ENCODE measurements around the gene FBRS. TPM values are rescaled to one million over a fixed set of nuclear protein-coding genes. Genes with fewer than 3 reads are reported as not detected.

The FBRS gene
- total and polyA plus RNA-seq, 2 experiments from 2014 or later = 22.1 to 22.9 TPM

- H3K4me1 ChIP-seq (ENCODE audit: insufficient read depth) = peaks cover 10% of the 10 kb centered on the region
- H2AFZ ChIP-seq = no peak overlapping the region
- TF ChIP-seq EZH2phosphoT487 (IDR thresholded peaks at IDR 0.05; ENCODE audit: low read depth, severe bottlenecking, unreplicated experiment) (no peak), CTCF (IDR thresholded peaks at IDR 0.05; ENCODE audit: poor library complexity) (no peak), EZH2 (IDR thresholded peaks at IDR 0.05; ENCODE audit: borderline replicate concordance) (no peak)
- 89% methylated on average over 4 of the region's 4 CpGs for WGBS (ENCODE audit: low lambda C conversion rate, missing lambda C conversion rate)
- no peaks in the 10 kb centered on the region for H3K9me2 ChIP-seq (replicated peaks; ENCODE audit: insufficient read depth)
- peaks cover 52% of the 10 kb centered on the region for H4K20me1 ChIP-seq (ENCODE audit: insufficient read depth, poor library complexity, severe bottlenecking)
- H3K79me2 ChIP-seq = peaks cover 40% of the 10 kb centered on the region
- no peak overlapping the region for H3K4me2 ChIP-seq
- no peaks in the 10 kb centered on the region for H3K27me3 ChIP-seq
- no peak overlapping the region for H3K27ac ChIP-seq
- H3K36me3 ChIP-seq (replicated peaks; ENCODE audit: insufficient read depth, low read depth) = no peaks in the 10 kb centered on the region
- no peaks in the 10 kb centered on the region for H3K9me3 ChIP-seq (ENCODE audit: low read depth)
- no peak overlapping the region for H3K4me3 ChIP-seq
- DNase-seq (ENCODE audit: low spot score) = no peak
These were observed 7.6 kb downstream of the FBRS start for GRCh38 chr16:30665830-30666190.

- peaks cover 43% of the 10 kb centered on the region for H4K20me1 ChIP-seq (ENCODE audit: insufficient read depth, poor library complexity, severe bottlenecking)
- H3K27ac ChIP-seq = no peak overlapping the region
- no peaks in the 10 kb centered on the region for H3K36me3 ChIP-seq (replicated peaks; ENCODE audit: insufficient read depth, low read depth)
- peaks cover 32% of the 10 kb centered on the region for H3K79me2 ChIP-seq
- H3K9me2 ChIP-seq (replicated peaks; ENCODE audit: insufficient read depth) = no peaks in the 10 kb centered on the region
- no peaks in the 10 kb centered on the region for H3K27me3 ChIP-seq
- peaks cover under 1% of the 10 kb centered on the region for H3K4me1 ChIP-seq (ENCODE audit: insufficient read depth)
- no peaks in the 10 kb centered on the region for H3K9me3 ChIP-seq (ENCODE audit: low read depth)
- no peak overlapping the region for H3K4me2 ChIP-seq
- no peak for DNase-seq (ENCODE audit: low spot score)
- TF ChIP-seq CTCF (IDR thresholded peaks at IDR 0.05; ENCODE audit: poor library complexity) (no peak), EZH2phosphoT487 (IDR thresholded peaks at IDR 0.05; ENCODE audit: low read depth, severe bottlenecking, unreplicated experiment) (no peak), EZH2 (IDR thresholded peaks at IDR 0.05; ENCODE audit: borderline replicate concordance) (no peak)
- 93% methylated on average over 7 of the region's 7 CpGs for WGBS (ENCODE audit: low lambda C conversion rate, missing lambda C conversion rate)
- H2AFZ ChIP-seq = no peak overlapping the region
- H3K4me3 ChIP-seq = no peak overlapping the region
These were observed 8.4 kb downstream of the FBRS start for GRCh38 chr16:30666681-30667080.

GRCh38 chr16:30667361-30667905 is 9.2 kb downstream of the FBRS start:
- DNase-seq (ENCODE audit: low spot score) = no peak
- Histone ChIP-seq H3K27me3 (no peaks in the 10 kb centered on the region), H3K9me3 (ENCODE audit: low read depth) (no peaks in the 10 kb centered on the region), H3K4me1 (ENCODE audit: insufficient read depth) (no peaks in the 10 kb centered on the region), H3K79me2 (peaks cover 24% of the 10 kb centered on the region), H4K20me1 (ENCODE audit: insufficient read depth, poor library complexity, severe bottlenecking) (peaks cover 36% of the 10 kb centered on the region), H2AFZ (no peak overlapping the region), H3K4me3 (no peak overlapping the region), H3K9me2 (replicated peaks; ENCODE audit: insufficient read depth) (no peaks in the 10 kb centered on the region), H3K27ac (no peak overlapping the region), H3K36me3 (replicated peaks; ENCODE audit: insufficient read depth, low read depth) (no peaks in the 10 kb centered on the region), H3K4me2 (no peak overlapping the region)
- TF ChIP-seq EZH2 (IDR thresholded peaks at IDR 0.05; ENCODE audit: borderline replicate concordance) (no peak), EZH2phosphoT487 (IDR thresholded peaks at IDR 0.05; ENCODE audit: low read depth, severe bottlenecking, unreplicated experiment) (no peak), CTCF (IDR thresholded peaks at IDR 0.05; ENCODE audit: poor library complexity) (no peak)
- 97% methylated on average over 10 of the region's 11 CpGs for WGBS (ENCODE audit: low lambda C conversion rate, missing lambda C conversion rate)
